HFFc6 (cell line): ENCODE measurements around the gene C1D. TPM values are rescaled to one million over a fixed set of nuclear protein-coding genes. Genes with fewer than 3 reads are reported as not detected.

ENCODE experiments used
- DNase-seq: peaks from one replicate; pipeline ENCODE4 v3.0.0-alpha.2; 2018
- H3K27ac Mint-ChIP-seq: 2 replicates; pipeline ENCODE4 v1.8.0; 2020; ENCODE audit warnings: mild to moderate bottlenecking, mixed read lengths
- H3K27me3 Mint-ChIP-seq: 2 replicates; pipeline ENCODE4 v1.8.0; 2021; ENCODE audit warnings: mild to moderate bottlenecking, moderate library complexity, mixed read lengths; ENCODE audit not compliant: insufficient read depth
- H3K36me3 Mint-ChIP-seq: 2 replicates; pipeline ENCODE4 v1.8.0; 2021; ENCODE audit warnings: low read depth, mixed read lengths
- H3K4me1 Mint-ChIP-seq: 2 replicates; pipeline ENCODE4 v1.8.0; 2020; ENCODE audit warnings: low read depth, mixed read lengths
- H3K4me3 Mint-ChIP-seq: 2 replicates; pipeline ENCODE4 v1.8.0; 2020; ENCODE audit warnings: mild to moderate bottlenecking, moderate library complexity, mixed read lengths
- H3K9me3 Mint-ChIP-seq: 2 replicates; pipeline ENCODE4 v1.8.0; 2020; ENCODE audit warnings: mild to moderate bottlenecking, mixed read lengths
- CTCF ChIP-seq: fragments of 200-600 bp; sonication (generic); IDR thresholded peaks from 2 replicates; pipeline ENCODE4 v1.5.0; 2021; ENCODE audit warnings: antibody characterized with exemption, mild to moderate bottlenecking
- total RNA-seq, 6 experiments: library from RNA; stranded (reverse); fragmentation: NEBNext Ultra II Directional; extraction: Animal tissue kit (Norgen Biotek cat#: 25700); gene quantifications; 2 replicates in 1 of 6; 3 replicates in 5 of 6; pipeline ENCODE4 v1.2.3, GENCODE V29; 2021

Gene C1D
- total RNA-seq, 6 experiments from 2014 or later: 15.8 to 19.9 (median 18.1) TPM

GRCh38 chr2:68103709-68104055, 40.9 kb upstream of the C1D start:
- TF ChIP-seq CTCF: no peak
- Mint-ChIP-seq H3K27ac (no peak overlapping the region), H3K36me3 (no peaks in the 10 kb centered on the region; the same call in 1 of the 2 replicates), H3K4me1 (peaks cover 15% of the 10 kb centered on the region), H3K27me3 (peaks cover 5% of the 10 kb centered on the region), H3K9me3 (peaks cover 8% of the 10 kb centered on the region; the same call in 1 of the 2 replicates), H3K4me3 (no peak overlapping the region)
- peak; percentile 47 for DNase-seq

GRCh38 chr2:68103030-68103708, 40.4 kb upstream of the C1D start:
- no peak for TF ChIP-seq CTCF
- Mint-ChIP-seq H3K4me1 (peaks cover 15% of the 10 kb centered on the region), H3K27ac (no peak overlapping the region), H3K27me3 (peaks cover 5% of the 10 kb centered on the region), H3K36me3 (no peaks in the 10 kb centered on the region; the same call in 1 of the 2 replicates), H3K9me3 (peaks cover 8% of the 10 kb centered on the region; the same call in 1 of the 2 replicates), H3K4me3 (no peak overlapping the region)
- peak; percentile 41 for DNase-seq

- peaks cover 11% of the 10 kb centered on the region for H3K27me3 Mint-ChIP-seq
- H3K36me3 Mint-ChIP-seq: no peaks in the 10 kb centered on the region
- no peak for TF ChIP-seq CTCF
- H3K4me3 Mint-ChIP-seq: no peak overlapping the region
- no peak for DNase-seq
- no peaks in the 10 kb centered on the region for H3K9me3 Mint-ChIP-seq
- H3K4me1 Mint-ChIP-seq: peaks cover 15% of the 10 kb centered on the region
- H3K27ac Mint-ChIP-seq: no peak overlapping the region
These were observed 37.4 kb upstream of the C1D start for GRCh38 chr2:68100189-68100588.

GRCh38 chr2:68099260-68099659, 36.5 kb upstream of the C1D start:
- Mint-ChIP-seq H3K4me1 (peaks cover 15% of the 10 kb centered on the region), H3K27ac (no peak overlapping the region), H3K36me3 (no peaks in the 10 kb centered on the region), H3K27me3 (peaks cover 15% of the 10 kb centered on the region), H3K4me3 (no peak overlapping the region), H3K9me3 (no peaks in the 10 kb centered on the region)
- no peak for TF ChIP-seq CTCF
- DNase-seq: no peak

- Mint-ChIP-seq H3K36me3 (no peaks in the 10 kb centered on the region), H3K27ac (no peak overlapping the region), H3K4me1 (peaks cover 7% of the 10 kb centered on the region), H3K27me3 (peaks cover 20% of the 10 kb centered on the region), H3K4me3 (no peak overlapping the region), H3K9me3 (no peaks in the 10 kb centered on the region)
- DNase-seq: no peak
- no peak for TF ChIP-seq CTCF
These were observed 35.5 kb upstream of the C1D start for GRCh38 chr2:68098291-68098797.
